Measurements from ENCODE around the gene LRCH1.
"Not testable (repeated sequence)": the region's sequence is repeated elsewhere in the genome, so short reads cannot be mapped to it uniquely, and the experiment has no call there.

Gene LRCH1

GRCh38 chr13:46552889-46553520, at the start of gene LRCH1:
Gene LRCH1, plus strand, starts transcription at chr13:46553170. Its CDS starts 227 bp downstream, at chr13:46553397.
- peak; percentile 76 to 84 for DNase-seq (ENCODE audit: low read depth in 2 of 2)

- no peak for DNase-seq (ENCODE audit: low read depth in 2 of 2)
Observed at GRCh38 chr13:46504036-46504435, 48.9 kb upstream of the LRCH1 start.

- no peak for DNase-seq (ENCODE audit: low read depth in 2 of 2)
Observed at GRCh38 chr13:46507981-46508380, 45.0 kb upstream of the LRCH1 start.

DNA sequence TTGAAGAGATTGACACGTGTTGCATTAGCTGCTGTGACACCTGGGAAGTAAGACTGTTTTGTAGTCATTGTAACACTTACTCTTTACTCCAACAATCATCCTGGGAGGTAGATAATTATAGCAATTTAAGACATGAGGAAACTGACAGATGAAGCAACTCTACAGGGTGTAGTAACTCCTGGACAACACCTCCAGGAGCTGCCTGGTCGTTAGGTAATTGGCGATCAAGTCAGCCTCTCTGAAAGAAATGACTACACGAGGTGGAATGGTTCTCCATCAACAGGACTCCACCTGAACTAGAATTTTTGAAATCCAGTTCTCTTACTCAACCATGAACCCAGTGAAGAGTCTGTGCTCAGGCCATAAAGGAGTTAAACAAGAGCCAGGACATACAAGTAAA, 43.0 kb upstream of the LRCH1 start:
- DNase-seq (ENCODE audit: low read depth in 2 of 2) = no peak

- no peak for DNase-seq (ENCODE audit: low read depth in 2 of 2)
Observed at GRCh38 chr13:46515803-46516202, 37.2 kb upstream of the LRCH1 start.

GRCh38 chr13:46516599-46517338, 36.2 kb upstream of the LRCH1 start:
- DNase-seq (ENCODE audit: low read depth in 2 of 2) = no peak

DNA sequence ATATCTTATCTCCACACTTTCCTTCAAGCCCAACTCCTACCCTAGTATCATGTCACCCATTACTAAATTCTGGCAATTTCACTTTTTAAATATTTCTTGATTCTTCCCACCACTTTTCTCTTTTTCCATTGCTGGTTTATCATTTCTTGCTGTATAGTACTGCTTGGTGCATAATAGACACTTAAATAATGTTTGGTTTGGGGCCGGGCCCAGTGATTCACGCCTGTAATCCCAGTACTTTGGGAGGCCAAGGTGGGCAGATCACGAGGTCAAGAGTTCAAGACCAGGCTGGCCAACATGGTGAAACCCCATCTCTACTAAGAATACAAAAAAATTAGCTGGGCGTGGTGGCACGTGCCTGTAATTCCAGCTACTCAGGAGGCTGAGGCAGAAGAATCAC, 35.2 kb upstream of the LRCH1 start:
- not testable (repeated sequence) for DNase-seq (ENCODE audit: low read depth in 2 of 2)

DNA sequence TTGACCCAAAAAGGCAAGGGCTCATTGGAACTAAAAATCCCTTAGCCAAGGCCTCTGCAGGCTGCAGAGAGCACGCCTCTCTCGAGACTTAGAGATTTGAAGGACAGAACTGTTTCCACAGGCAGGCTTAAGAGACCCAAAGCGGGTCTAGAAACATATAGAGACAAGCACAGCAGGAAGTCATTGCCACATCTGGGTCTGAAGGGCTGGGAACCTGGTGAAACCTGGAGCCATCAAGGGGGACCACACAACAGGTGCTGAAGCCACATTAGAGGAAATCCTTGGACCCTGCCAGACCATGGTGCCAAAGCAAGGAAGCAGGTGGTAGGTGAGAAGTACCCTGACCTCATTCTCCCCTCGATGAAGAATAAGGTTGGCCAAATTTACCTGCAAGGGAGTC, 33.8 kb upstream of the LRCH1 start:
- no peak for DNase-seq (ENCODE audit: low read depth in 2 of 2)

DNA sequence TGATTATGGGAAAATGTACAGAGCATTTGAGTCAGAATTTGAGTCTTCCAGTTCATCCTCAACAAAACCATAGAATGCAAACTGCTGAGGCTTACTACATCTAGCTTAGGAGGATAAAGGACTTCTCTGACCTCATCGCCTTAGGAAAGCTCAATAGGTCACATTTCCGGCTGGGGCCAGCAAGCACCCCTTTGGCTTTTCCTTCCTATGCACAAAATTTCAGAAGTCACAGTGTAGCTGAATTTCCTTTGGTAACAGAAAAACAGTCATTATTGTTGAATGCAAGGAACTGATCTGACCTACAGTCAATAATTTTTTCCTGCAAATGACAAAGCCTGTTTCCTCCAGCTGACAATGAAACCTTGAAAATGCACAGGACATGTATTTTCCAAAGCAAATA, 32.8 kb upstream of the LRCH1 start:
- no peak for DNase-seq (ENCODE audit: low read depth in 2 of 2)

GRCh38 chr13:46521486-46521885, 31.5 kb upstream of the LRCH1 start:
- no peak for DNase-seq (ENCODE audit: low read depth in 2 of 2)

GRCh38 chr13:46521921-46522747, 30.8 kb upstream of the LRCH1 start:
- no peak for DNase-seq (ENCODE audit: low read depth in 2 of 2)

GRCh38 chr13:46522748-46523030, 30.3 kb upstream of the LRCH1 start:
- DNase-seq (ENCODE audit: low read depth in 2 of 2) = no peak

DNA sequence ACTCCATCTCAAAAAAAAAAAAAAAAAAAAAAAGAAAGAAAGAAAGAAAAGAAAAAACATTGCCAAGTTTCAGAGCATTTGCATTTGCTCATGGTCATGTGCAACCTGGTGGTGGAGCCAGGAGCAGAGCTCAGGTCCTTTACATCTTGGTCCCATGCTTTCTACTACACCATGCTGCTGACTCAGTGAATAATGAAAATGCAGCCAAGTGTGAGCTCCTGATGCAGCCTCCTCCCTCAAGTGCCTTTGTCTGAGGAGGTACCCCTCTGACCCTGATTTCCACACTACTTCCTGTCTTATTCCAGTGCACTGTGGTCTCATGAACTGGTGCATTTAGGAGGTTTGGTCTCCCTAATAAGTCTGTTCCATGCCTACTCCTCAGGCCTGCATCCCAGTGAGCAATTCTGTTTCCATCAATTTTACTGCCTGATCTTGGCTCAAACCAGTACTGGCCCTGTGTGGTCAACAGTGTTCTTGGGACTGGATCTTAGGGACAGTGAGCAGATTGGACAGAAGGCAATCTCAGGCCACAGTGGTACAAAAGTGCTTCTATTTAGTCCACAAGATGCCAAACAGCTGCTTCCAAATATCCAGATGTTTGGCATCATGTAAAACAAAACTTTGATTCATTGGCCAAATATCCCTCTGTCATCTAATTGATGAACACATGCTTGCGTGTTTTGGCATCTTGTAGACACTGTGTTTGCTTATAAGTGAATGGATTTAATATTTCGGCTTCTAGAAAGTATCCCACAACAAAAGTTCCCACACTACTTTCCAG, 28.8 kb upstream of the LRCH1 start:
- DNase-seq (ENCODE audit: low read depth in 2 of 2) = no peak

GRCh38 chr13:46526100-46526735, 26.8 kb upstream of the LRCH1 start:
- DNase-seq (ENCODE audit: low read depth in 2 of 2) = no peak

DNA sequence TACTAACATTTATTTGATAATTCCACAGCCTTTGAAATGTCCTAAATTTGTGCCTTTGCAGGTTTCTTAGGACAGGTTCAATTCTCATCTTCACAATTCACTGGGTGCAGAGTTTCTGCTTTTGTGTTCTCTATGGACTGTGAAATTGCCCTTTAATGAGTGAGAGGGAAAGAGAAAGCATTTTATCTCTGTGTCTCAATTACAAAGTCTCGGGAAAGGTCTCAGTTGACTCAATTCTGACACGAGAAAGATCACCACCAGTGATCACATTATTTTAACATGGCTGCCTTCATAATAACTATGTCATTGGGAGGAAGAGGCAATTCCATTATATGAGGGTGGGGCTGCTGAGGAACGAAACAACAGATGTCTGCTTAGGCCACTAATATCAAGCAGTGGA, 26.2 kb upstream of the LRCH1 start:
- DNase-seq (ENCODE audit: low read depth in 2 of 2) = no peak

GRCh38 chr13:46527237-46527636, 25.7 kb upstream of the LRCH1 start:
- DNase-seq (ENCODE audit: low read depth in 2 of 2) = no peak

DNA sequence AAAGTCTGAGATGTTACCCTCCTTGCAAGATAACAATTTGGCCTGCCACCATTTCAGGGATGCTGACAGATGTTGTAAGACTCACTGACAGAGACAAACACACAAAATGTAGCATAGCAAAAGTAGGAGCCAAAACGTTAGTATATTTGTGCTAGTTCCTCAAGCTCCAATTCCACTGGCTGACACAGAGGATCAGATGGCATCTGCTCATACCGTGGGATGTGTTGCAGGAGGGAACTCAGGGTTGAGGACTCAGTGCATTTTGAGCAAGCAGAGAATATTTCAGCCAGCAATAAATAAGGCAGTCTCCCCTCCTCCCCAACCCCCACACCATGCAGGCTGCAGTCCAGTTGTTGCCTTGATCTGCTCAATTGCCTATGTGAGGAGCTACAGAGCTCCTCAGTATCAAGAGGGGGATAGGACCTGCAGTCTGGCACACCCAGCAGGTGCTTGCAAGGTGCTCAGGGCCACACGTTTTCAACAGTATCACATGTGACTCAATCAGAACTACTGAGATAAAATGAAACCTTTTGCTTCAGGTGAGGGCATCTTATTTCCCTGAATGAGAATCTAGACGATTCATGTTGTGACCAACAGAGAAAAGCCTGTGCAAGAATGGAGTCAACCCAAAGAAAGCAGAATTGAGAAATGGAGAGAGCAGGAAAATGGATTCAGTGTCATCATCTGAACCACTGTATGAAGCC, 23.6 kb upstream of the LRCH1 start:
- DNase-seq (ENCODE audit: low read depth in 2 of 2) = no peak

DNA sequence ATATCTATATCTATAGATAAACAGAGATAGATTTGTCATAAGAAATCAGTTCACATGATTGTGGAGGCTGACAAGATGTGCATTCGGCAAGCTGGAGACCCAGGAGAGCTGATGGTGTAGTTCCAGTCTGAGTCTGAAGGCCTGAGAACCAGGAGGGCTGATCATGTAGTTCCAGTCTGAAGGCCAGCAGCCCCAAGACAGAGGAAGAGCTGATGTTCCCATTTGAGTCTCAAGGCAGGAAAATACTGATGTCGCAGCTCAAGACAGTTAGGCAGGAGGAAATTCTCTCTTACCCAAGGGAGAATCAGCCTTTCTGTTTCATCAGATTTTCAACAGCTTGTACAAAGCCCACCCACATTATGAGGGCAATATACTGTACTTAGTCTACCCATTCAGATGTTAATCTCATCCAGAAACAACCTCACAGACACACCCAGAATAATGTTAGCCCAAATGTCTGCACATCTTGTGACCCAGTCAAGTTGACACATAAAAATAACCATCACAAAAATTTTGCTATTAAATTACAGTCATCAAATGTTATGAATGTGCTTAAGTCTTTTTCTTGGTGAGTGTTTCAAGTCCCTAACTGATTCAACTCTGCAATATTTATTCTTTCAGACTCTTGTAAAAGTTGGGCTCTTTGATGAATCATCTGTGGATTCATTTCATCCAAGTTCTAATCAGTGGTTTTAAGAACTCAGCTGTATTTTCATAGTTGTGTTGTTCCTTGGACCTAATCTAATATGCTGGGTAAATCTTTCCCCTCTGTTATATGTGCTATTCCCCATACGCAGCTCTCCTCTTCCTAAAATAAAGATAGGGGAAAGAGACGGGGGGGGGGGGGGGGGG, 22.7 kb upstream of the LRCH1 start:
- no peak for DNase-seq (ENCODE audit: low read depth in 2 of 2)

DNA sequence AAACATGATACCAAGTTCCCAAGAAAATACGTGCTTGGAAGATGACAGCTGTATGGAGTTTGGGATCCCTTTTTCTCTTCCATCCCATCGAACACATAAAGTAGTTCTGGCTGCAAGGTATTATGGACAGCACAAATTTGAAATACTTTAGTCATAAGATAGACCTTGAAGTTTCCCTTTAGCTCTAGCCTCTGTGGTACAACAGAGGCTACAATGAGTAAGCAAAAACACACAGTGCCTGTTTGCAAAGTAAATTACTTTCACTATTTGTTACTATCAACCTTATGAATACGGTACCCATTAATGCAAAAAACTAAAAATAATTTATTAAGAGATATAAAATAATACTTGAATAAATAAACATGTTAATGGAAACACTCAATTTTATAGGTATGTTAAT, 21.0 kb upstream of the LRCH1 start:
- no peak for DNase-seq (ENCODE audit: low read depth in 2 of 2)

GRCh38 chr13:46535002-46535401, 18.0 kb upstream of the LRCH1 start:
- DNase-seq (ENCODE audit: low read depth in 2 of 2) = no peak

Data from stimulated activated CD4-positive, alpha-beta T cell treated with anti-CD3 and anti-CD28 coated beads, Interleukin-4, amount 100 ng/mL, for 48 hours (primary cell).